Stimulated activated naive B cell treated with anti-CD40 and anti-IgM and Interleukin-4, amounts not matched to agents 10 μg/mL and 1 μg/mL and 100 μg/mL, for 72 hours (primary cell): ENCODE results near the gene GARIN5B.
"Not testable (repeated sequence)": the region's sequence is repeated elsewhere in the genome, so short reads cannot be mapped to it uniquely, and the experiment has no call there.

Source experiments
- ATAC-seq, 2 donors: fragments of 150-1000 bp; cut with Tn5 transposase; replicated peaks; 2 replicates each; pipeline ENCODE4 v1.10.0; 2021; ENCODE audit warnings: moderate library complexity in 1 of 2
- DNase-seq: peaks from one replicate; pipeline ENCODE4 v3.0.0; 2021
- H3K27ac Mint-ChIP-seq: one replicate; pipeline ENCODE4 v1.8.0; 2022; ENCODE audit warnings: mild to moderate bottlenecking, mixed read lengths
- H3K27me3 Mint-ChIP-seq, 2 donors: one replicate each; pipeline ENCODE4 v1.8.0; 2022; ENCODE audit warnings: mixed read lengths in 2 of 2
- H3K36me3 Mint-ChIP-seq, 2 donors: one replicate each; pipeline ENCODE4 v1.8.0; 2022; ENCODE audit warnings: mixed read lengths in 2 of 2, mild to moderate bottlenecking in 1 of 2
- H3K4me1 Mint-ChIP-seq, 2 donors: one replicate each; pipeline ENCODE4 v1.8.0; 2022; ENCODE audit warnings: mixed read lengths in 2 of 2, mild to moderate bottlenecking in 1 of 2
- H3K4me3 Mint-ChIP-seq, 2 donors: one replicate each; pipeline ENCODE4 v1.8.0; 2022; ENCODE audit warnings: mild to moderate bottlenecking in 2 of 2, mixed read lengths in 2 of 2, moderate library complexity in 1 of 2
- H3K9me3 Mint-ChIP-seq, 2 donors: one replicate each; pipeline ENCODE4 v1.8.0; 2022; ENCODE audit warnings: mixed read lengths in 2 of 2, mild to moderate bottlenecking in 1 of 2

Gene GARIN5B

GRCh38 chr19:55341595-55342531, 21.2 kb downstream of the GARIN5B start:
- peaks cover 16 to 26% of the 10 kb centered on the region in 2 donors for H3K4me1 Mint-ChIP-seq
- no peaks in the 10 kb centered on the region for H3K9me3 Mint-ChIP-seq
- H3K27ac Mint-ChIP-seq: no peak overlapping the region
- H3K4me3 Mint-ChIP-seq: peak overlapping the region in 1 of 2 donors; percentile 64
- peaks cover 14 to 17% of the 10 kb centered on the region in 2 donors for H3K27me3 Mint-ChIP-seq
- ATAC-seq (no peak), DNase-seq (no peak)
- H3K36me3 Mint-ChIP-seq: peaks cover 21 to 35% of the 10 kb centered on the region in 2 donors

- ATAC-seq (no peak), DNase-seq (no peak)
- Mint-ChIP-seq H3K9me3 (no peaks in the 10 kb centered on the region), H3K4me1 (peaks cover 16 to 26% of the 10 kb centered on the region in 2 donors), H3K36me3 (peaks cover 21 to 35% of the 10 kb centered on the region in 2 donors), H3K27ac (peak overlapping the region; percentile 91), H3K4me3 (peak overlapping the region; percentile 90 to 94), H3K27me3 (peaks cover 17 to 24% of the 10 kb centered on the region in 2 donors)
Measured at GRCh38 chr19:55341171-55341588, 21.9 kb downstream of the GARIN5B start.

GRCh38 chr19:55340784-55341147, 22.3 kb downstream of the GARIN5B start:
- Mint-ChIP-seq H3K4me3 (peak overlapping the region; percentile 90 to 94), H3K36me3 (peaks cover 21 to 35% of the 10 kb centered on the region in 2 donors)
- DNase-seq: no peak

GRCh38 chr19:55339889-55340783, 22.9 kb downstream of the GARIN5B start:
- H3K36me3 Mint-ChIP-seq: peaks cover 21 to 29% of the 10 kb centered on the region in 2 donors
- ATAC-seq: no peak
- DNase-seq: no peak
- H3K27ac Mint-ChIP-seq: peak overlapping the region; percentile 91
- no peaks in the 10 kb centered on the region for H3K9me3 Mint-ChIP-seq
- H3K4me1 Mint-ChIP-seq: peaks cover 16 to 26% of the 10 kb centered on the region in 2 donors
- peak overlapping the region; percentile 90 to 94 for H3K4me3 Mint-ChIP-seq
- peaks cover 20 to 31% of the 10 kb centered on the region in 2 donors for H3K27me3 Mint-ChIP-seq

More at GRCh38 chr19:55340784-55341147, 22.3 kb downstream of the GARIN5B start:
- Mint-ChIP-seq H3K27ac (peak overlapping the region; percentile 91), H3K27me3 (peaks cover 19 to 25% of the 10 kb centered on the region in 2 donors), H3K9me3 (no peaks in the 10 kb centered on the region), H3K4me1 (peaks cover 16 to 26% of the 10 kb centered on the region in 2 donors)
- no peak for ATAC-seq

- Mint-ChIP-seq H3K27me3 (peaks cover 22 to 40% of the 10 kb centered on the region in 2 donors), H3K4me1 (peaks cover 16 to 26% of the 10 kb centered on the region in 2 donors), H3K27ac (peak within 1 kb of the TSS; percentile 94), H3K4me3 (peak within 1 kb of the TSS; percentile 90 to 94), H3K36me3 (peaks cover 14 to 22% of the 10 kb centered on the region in 2 donors), H3K9me3 (no peaks in the 10 kb centered on the region)
- DNase-seq (peak; percentile 100), ATAC-seq (peak; percentile 88 to 89)
Measured at GRCh38 chr19:55339105-55339888, 23.8 kb downstream of the GARIN5B start, which contains the start of gene KMT5C. Gene KMT5C, plus strand, starts transcription at chr19:55339876. Its CDS starts 2,061 bp downstream, at chr19:55341937.

- Mint-ChIP-seq H3K27me3 (peaks cover 33 to 42% of the 10 kb centered on the region in 2 donors), H3K36me3 (no peaks in the 10 kb centered on the region), H3K27ac (no peak overlapping the region), H3K4me1 (peaks cover 13 to 19% of the 10 kb centered on the region in 2 donors), H3K9me3 (no peaks in the 10 kb centered on the region), H3K4me3 (no peak overlapping the region)
- DNase-seq: no peak
- ATAC-seq: no peak
Measured at GRCh38 chr19:55336101-55336500, 27.0 kb downstream of the GARIN5B start.

- Mint-ChIP-seq H3K4me1 (peaks cover 5 to 7% of the 10 kb centered on the region in 2 donors), H3K27ac (no peak overlapping the region), H3K4me3 (no peak overlapping the region), H3K36me3 (no peaks in the 10 kb centered on the region), H3K27me3 (peaks cover 34 to 36% of the 10 kb centered on the region in 2 donors), H3K9me3 (no peaks in the 10 kb centered on the region)
- ATAC-seq: no peak
- no peak for DNase-seq
Measured at GRCh38 chr19:55333870-55334269, 29.2 kb downstream of the GARIN5B start.

- not testable (repeated sequence) for H3K4me1 Mint-ChIP-seq, DNase-seq, ATAC-seq, H3K4me3 Mint-ChIP-seq, H3K36me3 Mint-ChIP-seq, H3K27ac Mint-ChIP-seq, H3K9me3 Mint-ChIP-seq
- peaks cover 30 to 35% of the 10 kb centered on the region in 2 donors for H3K27me3 Mint-ChIP-seq
Measured at GRCh38 chr19:55329791-55330190, 33.3 kb downstream of the GARIN5B start.

GRCh38 chr19:55328774-55329318, 34.2 kb downstream of the GARIN5B start:
- H3K36me3 Mint-ChIP-seq, H3K27ac Mint-ChIP-seq, H3K9me3 Mint-ChIP-seq, H3K4me1 Mint-ChIP-seq, ATAC-seq, H3K4me3 Mint-ChIP-seq, DNase-seq: not testable (repeated sequence)
- H3K27me3 Mint-ChIP-seq: peaks cover 30 to 31% of the 10 kb centered on the region in 2 donors

GRCh38 chr19:55325172-55325571, 37.9 kb downstream of the GARIN5B start, which contains the start of gene TMEM150B:
Gene TMEM150B, minus strand, starts transcription at chr19:55325341. Its CDS starts 4,305 bp downstream, at chr19:55321036.
- DNase-seq (no peak), ATAC-seq (no peak)
- Mint-ChIP-seq H3K27me3 (peaks cover 46 to 50% of the 10 kb centered on the region in 2 donors), H3K36me3 (no peaks in the 10 kb centered on the region), H3K9me3 (no peaks in the 10 kb centered on the region), H3K27ac (no peak within 1 kb of the TSS), H3K4me3 (no peak within 1 kb of the TSS), H3K4me1 (peaks cover 0 to 4% of the 10 kb centered on the region in 2 donors)

- no peaks in the 10 kb centered on the region for H3K36me3 Mint-ChIP-seq
- no peaks in the 10 kb centered on the region for H3K9me3 Mint-ChIP-seq
- peaks cover 0 to 4% of the 10 kb centered on the region in 2 donors for H3K4me1 Mint-ChIP-seq
- ATAC-seq (peak in 1 of 2 donors; percentile 27), DNase-seq (no peak)
- no peak overlapping the region for H3K27ac Mint-ChIP-seq
- H3K27me3 Mint-ChIP-seq: peaks cover 47 to 55% of the 10 kb centered on the region in 2 donors
- no peak overlapping the region for H3K4me3 Mint-ChIP-seq
Measured at GRCh38 chr19:55324662-55325061, 38.4 kb downstream of the GARIN5B start.

GRCh38 chr19:55322204-55322885, 40.7 kb downstream of the GARIN5B start:
- Mint-ChIP-seq H3K9me3 (no peaks in the 10 kb centered on the region), H3K4me3 (no peak overlapping the region), H3K27me3 (peaks cover 45 to 49% of the 10 kb centered on the region in 2 donors), H3K27ac (no peak overlapping the region), H3K36me3 (no peaks in the 10 kb centered on the region), H3K4me1 (peaks cover 0 to 4% of the 10 kb centered on the region in 2 donors)
- DNase-seq (no peak), ATAC-seq (no peak)
